GM19239 (cell line): Measurements from ENCODE around the gene POLR3A.

Source experiments
- DNase-seq: peaks from one replicate; pipeline ENCODE4 v3.0.0; 2011; ENCODE audit warnings: low spot score; ENCODE audit not compliant: insufficient read length
- FAIRE-seq: peaks from 2 replicates; lab custom pipeline; 2011; peaks lifted over from hg19 to GRCh38; lab: Jason Lieb, UNC

The POLR3A gene

GRCh38 chr10:77922566-77923179 lies 106.6 kb downstream of the POLR3A start:
- FAIRE-seq (no peak), DNase-seq (no peak)

DNA sequence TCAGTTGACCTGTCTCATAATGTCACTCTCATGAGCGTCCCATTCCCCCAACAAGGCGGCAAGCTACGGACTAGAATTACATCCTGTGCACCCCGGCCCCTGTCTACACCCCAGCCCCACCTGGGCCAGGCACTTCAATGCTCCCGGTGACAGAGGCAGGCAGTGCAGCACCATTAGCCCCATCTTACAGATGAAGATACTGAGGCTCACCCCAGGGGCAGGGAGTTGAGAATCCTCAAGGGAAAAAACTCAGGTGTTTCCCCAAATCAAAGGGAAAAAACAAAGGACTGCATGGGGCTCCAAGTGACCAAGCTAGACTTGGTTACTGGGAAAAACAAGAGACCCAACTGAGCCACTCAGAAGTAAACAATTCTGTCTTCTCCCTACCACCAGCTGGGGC lies 107.3 kb downstream of the POLR3A start:
- FAIRE-seq (no peak), DNase-seq (no peak)

DNA sequence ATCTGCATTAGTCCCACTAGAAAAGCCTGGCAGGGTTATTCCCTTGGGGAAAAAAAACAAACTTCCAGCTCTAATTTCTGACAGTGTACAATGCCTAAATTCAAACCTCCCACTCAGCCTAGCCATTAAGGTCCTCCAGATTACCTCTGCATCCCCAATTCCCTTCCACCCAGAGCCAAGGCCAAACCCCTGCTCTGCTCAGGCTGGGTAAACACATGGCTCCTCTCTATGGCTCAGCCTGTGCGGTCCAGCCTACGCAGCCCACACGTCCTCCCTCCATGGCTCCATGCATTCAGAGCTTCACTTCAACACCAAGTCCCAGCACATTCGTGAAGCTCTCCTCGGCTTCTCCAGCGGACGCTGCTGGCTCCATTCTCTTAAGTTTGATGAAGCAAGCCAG lies 107.9 kb downstream of the POLR3A start:
- FAIRE-seq, result no peak
- no peak for DNase-seq

DNA sequence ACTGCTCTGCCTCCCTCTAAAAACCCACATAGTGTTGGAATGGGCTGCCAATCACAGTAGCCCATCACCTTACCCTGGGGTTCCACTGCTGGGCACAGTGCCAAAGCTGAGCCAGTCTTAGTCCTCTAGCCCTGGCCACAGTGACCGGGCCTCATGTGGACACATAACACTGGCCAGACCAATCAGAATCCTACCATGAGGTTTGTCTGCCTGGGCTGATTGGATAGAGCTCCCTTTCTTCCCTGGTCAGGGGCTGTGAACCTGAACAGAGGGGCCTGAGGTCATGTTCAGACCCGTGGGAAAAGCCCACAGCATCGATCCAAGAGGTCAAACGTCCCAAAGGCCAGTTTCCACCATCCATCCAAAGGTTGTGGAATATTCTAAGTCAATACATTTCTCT lies 108.8 kb downstream of the POLR3A start:
- no peak for FAIRE-seq
- no peak for DNase-seq

- no peak for DNase-seq
- no peak for FAIRE-seq
These were observed 109.6 kb downstream of the POLR3A start for GRCh38 chr10:77919713-77920108.
